SU-DHL-6 (cell line): ENCODE measurements around the gene YY1AP1.
"Not testable (repeated sequence)": the region's sequence is repeated elsewhere in the genome, so short reads cannot be mapped to it uniquely, and the experiment has no call there.

Experiments
- H2AFZ ChIP-seq: fragments of 200-600 bp; sonication (generic); 2 replicates; pipeline ENCODE4 v1.6.1; 2014; ENCODE audit warnings: low read depth, mild to moderate bottlenecking, moderate library complexity, mixed read lengths, antibody characterized with exemption, low read length; ENCODE audit not compliant: severe bottlenecking
- H3F3A ChIP-seq: fragments of 200-600 bp; shearing (Covaris generic); 2 replicates; pipeline ENCODE4 v1.6.0; 2016; ENCODE audit warnings: antibody characterized with exemption, mild to moderate bottlenecking; ENCODE audit not compliant: insufficient read depth
- H3K27ac ChIP-seq: fragments of 200-600 bp; sonication (generic); 2 replicates; pipeline ENCODE4 v1.5.1; 2016; ENCODE audit warnings: low read depth, mild to moderate bottlenecking, low read length, moderate library complexity, mixed read lengths
- H3K27me3 ChIP-seq: fragments of 200-600 bp; sonication (generic), shearing (Covaris generic); 2 replicates; pipeline ENCODE4 v1.6.0; 2014; ENCODE audit warnings: mild to moderate bottlenecking, low read length
- H3K36me3 ChIP-seq: fragments of 200-600 bp; sonication (generic); 2 replicates; pipeline ENCODE4 v1.6.1; 2014; ENCODE audit warnings: mild to moderate bottlenecking, low read length, mixed read lengths
- H3K4me2 ChIP-seq: fragments of 300-600, 200-600 bp; shearing (Covaris generic), sonication (generic); 2 replicates; pipeline ENCODE4 v1.6.0; 2014; ENCODE audit warnings: low read length, low read depth, mild to moderate bottlenecking; ENCODE audit not compliant: poor library complexity, severe bottlenecking
- H3K4me3 ChIP-seq: fragments of 200-600 bp; sonication (generic); 2 replicates; pipeline ENCODE4 v1.5.1; 2014; ENCODE audit warnings: antibody characterized with exemption, low read length, mild to moderate bottlenecking, mixed read lengths; ENCODE audit not compliant: insufficient read depth, poor library complexity, severe bottlenecking
- H3K79me2 ChIP-seq: fragments of 200-600 bp; sonication (generic); 2 replicates; pipeline ENCODE4 v1.6.1; 2014; ENCODE audit warnings: mild to moderate bottlenecking, low read length, moderate library complexity; ENCODE audit not compliant: insufficient read depth
- H3K9ac ChIP-seq: fragments of 200-600 bp; sonication (generic); 2 replicates; pipeline ENCODE4 v1.7.0; 2014; ENCODE audit warnings: mild to moderate bottlenecking, low read length
- H3K9me2 ChIP-seq: fragments of 200-600 bp; sonication (generic); replicated peaks from 2 replicates; pipeline ENCODE4 v1.6.1; 2014; ENCODE audit warnings: low read length; ENCODE audit not compliant: insufficient read depth
- H3K9me3 ChIP-seq: fragments of 200-600 bp; sonication (generic); 2 replicates; pipeline ENCODE4 v1.6.1; 2014; ENCODE audit warnings: low read length, mixed read lengths; ENCODE audit not compliant: insufficient read depth
- H4K20me1 ChIP-seq: fragments of 200-600 bp; sonication (generic); 2 replicates; pipeline ENCODE4 v1.6.1; 2014; ENCODE audit warnings: low read depth, mild to moderate bottlenecking, antibody characterized with exemption, low read length, moderate library complexity, mixed read lengths
- EZH2phosphoT487 ChIP-seq: fragments of 200-600 bp; sonication (generic), shearing (Covaris generic); conservative IDR thresholded peaks from 2 replicates; pipeline ENCODE4 v1.6.1; 2018; ENCODE audit warnings: mild to moderate bottlenecking, antibody characterized with exemption, low read length, moderate library complexity, mixed read lengths
- TF ChIP-seq, protein P1 (sequence below): fragments of 200-600 bp; sonication (generic); IDR thresholded peaks from one replicate; pipeline ENCODE4 v1.5.1; 2017; ENCODE audit warnings: antibody characterized with exemption, mild to moderate bottlenecking, low read length, moderate library complexity; ENCODE audit not compliant: insufficient read depth, poor library complexity, severe bottlenecking

The YY1AP1 gene

DNA sequence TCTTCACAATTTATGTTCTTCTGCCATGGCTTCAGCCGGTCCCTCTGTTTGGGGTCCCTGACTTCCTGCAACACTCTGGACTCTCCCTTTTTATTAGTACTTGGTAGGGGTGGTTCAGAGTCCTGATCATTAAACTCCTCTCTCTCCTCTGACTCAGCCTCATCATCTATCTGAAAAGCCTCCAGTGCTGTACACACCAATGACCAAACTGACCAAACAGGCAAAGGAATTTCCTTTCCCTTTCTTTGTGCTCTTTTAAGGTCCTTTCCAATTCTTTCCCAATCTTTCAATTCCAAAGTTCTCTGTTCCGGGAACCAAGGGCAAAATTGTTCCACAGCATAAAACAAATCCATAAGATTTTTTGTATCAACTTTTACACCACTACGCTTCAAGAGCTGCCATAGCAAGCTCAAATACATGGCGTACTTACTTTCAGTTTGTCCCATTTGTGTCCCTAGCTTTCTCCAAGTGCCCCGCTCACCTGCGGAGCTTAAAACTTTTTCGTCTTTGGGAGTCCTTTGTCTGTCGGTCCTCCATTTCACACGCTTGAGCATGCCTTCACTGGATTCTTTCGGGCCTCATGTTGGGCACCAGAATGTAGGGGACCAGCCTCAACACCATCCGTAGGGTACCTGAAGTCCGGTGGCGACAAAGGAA is 9.9 kb upstream of the YY1AP1 start:
- Histone ChIP-seq H3K9ac (no peak overlapping the region), H3K9me2 (no peaks in the 10 kb centered on the region), H3K4me3 (no peak overlapping the region), H3F3A (no peaks in the 10 kb centered on the region), H3K4me2 (no peak overlapping the region), H3K27me3 (no peaks in the 10 kb centered on the region), H4K20me1 (peaks cover 17% of the 10 kb centered on the region; the same call in 1 of the 2 replicates), H3K27ac (no peak overlapping the region), H3K36me3 (no peaks in the 10 kb centered on the region), H2AFZ (no peak overlapping the region), H3K79me2 (peaks cover 87% of the 10 kb centered on the region), H3K9me3 (no peaks in the 10 kb centered on the region)
- TF ChIP-seq, protein P1, sequence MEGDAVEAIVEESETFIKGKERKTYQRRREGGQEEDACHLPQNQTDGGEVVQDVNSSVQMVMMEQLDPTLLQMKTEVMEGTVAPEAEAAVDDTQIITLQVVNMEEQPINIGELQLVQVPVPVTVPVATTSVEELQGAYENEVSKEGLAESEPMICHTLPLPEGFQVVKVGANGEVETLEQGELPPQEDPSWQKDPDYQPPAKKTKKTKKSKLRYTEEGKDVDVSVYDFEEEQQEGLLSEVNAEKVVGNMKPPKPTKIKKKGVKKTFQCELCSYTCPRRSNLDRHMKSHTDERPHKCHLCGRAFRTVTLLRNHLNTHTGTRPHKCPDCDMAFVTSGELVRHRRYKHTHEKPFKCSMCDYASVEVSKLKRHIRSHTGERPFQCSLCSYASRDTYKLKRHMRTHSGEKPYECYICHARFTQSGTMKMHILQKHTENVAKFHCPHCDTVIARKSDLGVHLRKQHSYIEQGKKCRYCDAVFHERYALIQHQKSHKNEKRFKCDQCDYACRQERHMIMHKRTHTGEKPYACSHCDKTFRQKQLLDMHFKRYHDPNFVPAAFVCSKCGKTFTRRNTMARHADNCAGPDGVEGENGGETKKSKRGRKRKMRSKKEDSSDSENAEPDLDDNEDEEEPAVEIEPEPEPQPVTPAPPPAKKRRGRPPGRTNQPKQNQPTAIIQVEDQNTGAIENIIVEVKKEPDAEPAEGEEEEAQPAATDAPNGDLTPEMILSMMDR: no peak
- TF ChIP-seq EZH2phosphoT487: no peak

DNA sequence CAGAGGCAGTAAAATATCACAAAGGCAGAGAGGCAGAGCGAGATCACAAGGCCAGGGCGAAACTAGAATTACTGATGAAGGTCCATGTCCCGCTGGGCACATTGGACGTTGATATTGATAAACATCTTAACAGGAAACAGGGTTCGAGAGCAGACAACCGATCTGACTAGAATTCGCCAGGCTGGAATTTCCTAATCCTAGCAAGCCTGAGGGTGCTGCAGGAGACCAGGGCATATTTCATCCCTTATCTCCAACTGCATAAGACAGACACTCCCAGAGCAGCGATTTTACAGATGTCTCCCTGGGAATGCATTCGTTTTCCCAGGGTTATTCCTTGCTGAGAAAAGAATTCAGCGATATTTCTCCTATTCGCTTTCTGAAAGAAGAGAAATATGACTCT is 9.0 kb upstream of the YY1AP1 start:
- not testable (repeated sequence) for H3K36me3 ChIP-seq, H2AFZ ChIP-seq, H3K4me2 ChIP-seq, H3K27ac ChIP-seq, H3K9me2 ChIP-seq, H3K9me3 ChIP-seq, H3K9ac ChIP-seq, H3K4me3 ChIP-seq, H3F3A ChIP-seq, H3K27me3 ChIP-seq
- H3K79me2 ChIP-seq: peaks cover 87% of the 10 kb centered on the region
- H4K20me1 ChIP-seq: peaks cover 17% of the 10 kb centered on the region; the same call in 1 of the 2 replicates

DNA sequence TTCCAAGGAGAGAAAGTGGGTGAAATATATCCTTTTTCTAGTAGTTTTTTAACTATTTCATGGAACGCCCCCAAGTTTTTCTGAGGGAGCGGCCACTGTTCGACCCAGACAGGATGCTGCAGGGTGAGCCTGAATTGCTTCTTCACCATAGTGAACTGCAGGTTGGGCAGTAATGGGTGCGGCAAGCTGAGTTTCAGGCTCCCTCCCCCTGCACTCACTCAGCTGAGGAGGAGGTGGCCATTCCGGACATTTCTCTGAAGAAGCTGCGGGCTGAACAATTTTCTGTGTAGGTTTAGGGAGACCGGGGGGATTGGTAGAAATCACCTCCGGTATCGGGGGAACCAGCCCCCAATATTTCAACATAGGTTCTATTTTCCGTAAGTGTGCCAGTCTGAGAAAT is 8.5 kb upstream of the YY1AP1 start:
- Histone ChIP-seq H3F3A (no peaks in the 10 kb centered on the region), H3K9me3 (peaks cover 6% of the 10 kb centered on the region; the same call in 1 of the 2 replicates), H3K9ac (no peak overlapping the region), H3K79me2 (peaks cover 87% of the 10 kb centered on the region), H3K27me3 (no peaks in the 10 kb centered on the region), H3K27ac (no peak overlapping the region), H4K20me1 (peaks cover 17% of the 10 kb centered on the region; the same call in 1 of the 2 replicates), H3K36me3 (peaks cover 8% of the 10 kb centered on the region), H3K4me3 (no peak overlapping the region), H3K9me2 (no peaks in the 10 kb centered on the region), H2AFZ (no peak overlapping the region), H3K4me2 (no peak overlapping the region)
- no peak for TF ChIP-seq EZH2phosphoT487
- TF ChIP-seq, protein P1: no peak

DNA sequence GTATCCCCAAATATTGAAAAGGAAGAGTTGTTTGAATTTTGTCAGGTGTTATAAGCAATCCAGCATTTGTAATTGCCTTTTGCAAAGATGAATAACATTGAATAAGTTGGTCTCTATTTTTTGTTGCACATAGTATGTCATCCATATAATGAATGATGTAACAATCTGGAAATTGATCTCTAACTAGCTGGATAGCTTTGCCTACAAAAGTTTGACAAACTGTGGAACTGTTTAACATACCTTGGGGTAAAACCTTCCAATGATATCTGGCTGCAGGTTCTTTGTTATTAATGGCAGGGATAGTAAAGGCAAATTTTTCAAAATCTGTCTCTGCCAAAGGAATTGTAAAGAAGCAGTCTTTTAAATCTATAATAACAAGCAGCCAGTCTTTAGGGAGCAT is 8.0 kb upstream of the YY1AP1 start:
- Histone ChIP-seq H3K9ac (no peak overlapping the region), H3K36me3 (peaks cover 13% of the 10 kb centered on the region), H3K27me3 (no peaks in the 10 kb centered on the region), H3F3A (no peaks in the 10 kb centered on the region), H3K9me2 (no peaks in the 10 kb centered on the region), H3K79me2 (peaks cover 89% of the 10 kb centered on the region), H3K4me3 (no peak overlapping the region), H2AFZ (no peak overlapping the region), H3K27ac (no peak overlapping the region), H4K20me1 (peaks cover 17% of the 10 kb centered on the region; the same call in 1 of the 2 replicates), H3K4me2 (no peak overlapping the region), H3K9me3 (peaks cover 11% of the 10 kb centered on the region; the same call in 1 of the 2 replicates)
- TF ChIP-seq, protein P1: no peak
- TF ChIP-seq EZH2phosphoT487: no peak
